Neural cell (in vitro differentiated cells): ENCODE measurements around the gene ATP8B3. TPM values are rescaled to one million over a fixed set of nuclear protein-coding genes. Genes with fewer than 3 reads are reported as not detected.

ENCODE experiments used
- H2AFZ ChIP-seq: fragments of 200-600, 300-800 bp; sonication (generic), shearing (Covaris generic); 2 replicates; pipeline ENCODE4 v1.6.0; 2014; ENCODE audit warnings: low read depth, mild to moderate bottlenecking, antibody characterized with exemption, low read length, moderate library complexity
- H3F3A ChIP-seq: fragments of 200-600 bp; shearing (Covaris generic); 2 replicates; pipeline ENCODE4 v1.6.1; 2016; ENCODE audit warnings: mild to moderate bottlenecking, moderate library complexity, mixed read lengths, antibody characterized with exemption, low read length; ENCODE audit not compliant: insufficient read depth, poor library complexity, severe bottlenecking
- H3K27ac ChIP-seq: fragments of 200-600, 300-800 bp; sonication (generic), shearing (Covaris generic); 2 replicates; pipeline ENCODE4 v1.5.1; 2014; ENCODE audit warnings: mild to moderate bottlenecking, low read length, moderate library complexity
- H3K27me3 ChIP-seq: fragments of 300-800, 200-600 bp; sonication (generic), shearing (Covaris generic); 2 replicates; pipeline ENCODE4 v1.6.0; 2014; ENCODE audit warnings: mild to moderate bottlenecking, low read depth, low read length, moderate library complexity; ENCODE audit not compliant: insufficient read depth
- H3K36me3 ChIP-seq: fragments of 300-800, 200-600 bp; sonication (generic), shearing (Covaris generic); 2 replicates; pipeline ENCODE4 v1.5.1; 2014; ENCODE audit warnings: mild to moderate bottlenecking, antibody characterized with exemption, low read length, moderate library complexity; ENCODE audit not compliant: insufficient read depth
- H3K4me2 ChIP-seq: fragments of 300-800, 200-600 bp; sonication (generic), shearing (Covaris generic); 2 replicates; pipeline ENCODE4 v1.6.0; 2014; ENCODE audit warnings: mild to moderate bottlenecking, low read length
- H3K4me3 ChIP-seq: fragments of 300-800, 200-600 bp; sonication (generic), shearing (Covaris generic); 2 replicates; pipeline ENCODE4 v1.5.1; 2014; ENCODE audit warnings: mild to moderate bottlenecking, low read length, moderate library complexity
- H3K79me2 ChIP-seq: fragments of 200-600 bp; shearing (Covaris generic); replicated peaks from 2 replicates; pipeline ENCODE4 v1.6.0; 2014; ENCODE audit warnings: mild to moderate bottlenecking, low read length, moderate library complexity; ENCODE audit not compliant: insufficient read depth
- H3K9ac ChIP-seq: fragments of 300-800, 200-600 bp; sonication (generic), shearing (Covaris generic); 2 replicates; pipeline ENCODE4 v1.6.1; 2016; ENCODE audit warnings: mild to moderate bottlenecking, low read length, mixed read lengths
- H3K9me2 ChIP-seq: fragments of 200-600 bp; shearing (Covaris generic); 2 replicates; pipeline ENCODE4 v1.6.1; 2016; ENCODE audit warnings: mild to moderate bottlenecking, low read length, mixed read lengths; ENCODE audit not compliant: insufficient read depth
- H3K9me3 ChIP-seq: fragments of 200-600, 300-800 bp; sonication (generic), shearing (Covaris generic); 2 replicates; pipeline ENCODE4 v1.6.1; 2016; ENCODE audit warnings: mild to moderate bottlenecking, mixed run types, low read length, moderate library complexity, mixed read lengths
- H4K20me1 ChIP-seq: fragments of 200-600 bp; shearing (Covaris generic); 2 replicates; pipeline ENCODE4 v1.6.1; 2016; ENCODE audit warnings: mild to moderate bottlenecking, mixed run types; ENCODE audit not compliant: insufficient read depth
- EP300 ChIP-seq: fragments of 450-650 bp; conservative IDR thresholded peaks from 2 replicates; pipeline ENCODE4 v1.6.1; 2014; ENCODE audit warnings: antibody characterized with exemption, mild to moderate bottlenecking, moderate library complexity; ENCODE audit not compliant: poor library complexity, severe bottlenecking
- EZH2 ChIP-seq: fragments of 200-600, 300-800 bp; shearing (Covaris generic), sonication (generic); IDR thresholded peaks from 2 replicates; pipeline ENCODE4 v1.6.1; 2014; ENCODE audit warnings: antibody characterized with exemption, low read length, borderline replicate concordance, mild to moderate bottlenecking; ENCODE audit not compliant: insufficient read depth, poor library complexity, severe bottlenecking
- MXI1 ChIP-seq: fragments of 450-650 bp; conservative IDR thresholded peaks from 2 replicates; pipeline ENCODE4 v1.6.1; 2014; ENCODE audit warnings: antibody characterized with exemption, mild to moderate bottlenecking; ENCODE audit not compliant: poor library complexity, severe bottlenecking
- SMC3 ChIP-seq: fragments of 450-650 bp; conservative IDR thresholded peaks from 2 replicates; pipeline ENCODE4 v1.6.1; 2014; ENCODE audit warnings: antibody characterized with exemption, mild to moderate bottlenecking, moderate library complexity; ENCODE audit not compliant: poor library complexity
- TAF1 ChIP-seq: IDR thresholded peaks from 2 replicates; pipeline ENCODE4 v1.6.1; 2012; ENCODE audit warnings: low read depth
- polyA plus RNA-seq: library from polyadenylated mRNA; depleted of rRNA; stranded (reverse); fragments of >200 nt; gene quantifications from 2 replicates; pipeline ENCODE4 v1.2.3, GENCODE V29; 2014
- TF ChIP-seq, protein P1 (sequence below): IDR thresholded peaks from 2 replicates; pipeline ENCODE4 v1.6.1; 2012; ENCODE audit warnings: borderline replicate concordance
- TF ChIP-seq, protein P2 (sequence below): fragments of 450-650 bp; IDR thresholded peaks from 2 replicates; pipeline ENCODE4 v1.5.1; 2014; ENCODE audit warnings: antibody characterized with exemption, mild to moderate bottlenecking, moderate library complexity; ENCODE audit not compliant: poor library complexity, severe bottlenecking

Gene ATP8B3
- polyA plus RNA-seq, 1 donor from 2014 or later, result 1.5 TPM

DNA sequence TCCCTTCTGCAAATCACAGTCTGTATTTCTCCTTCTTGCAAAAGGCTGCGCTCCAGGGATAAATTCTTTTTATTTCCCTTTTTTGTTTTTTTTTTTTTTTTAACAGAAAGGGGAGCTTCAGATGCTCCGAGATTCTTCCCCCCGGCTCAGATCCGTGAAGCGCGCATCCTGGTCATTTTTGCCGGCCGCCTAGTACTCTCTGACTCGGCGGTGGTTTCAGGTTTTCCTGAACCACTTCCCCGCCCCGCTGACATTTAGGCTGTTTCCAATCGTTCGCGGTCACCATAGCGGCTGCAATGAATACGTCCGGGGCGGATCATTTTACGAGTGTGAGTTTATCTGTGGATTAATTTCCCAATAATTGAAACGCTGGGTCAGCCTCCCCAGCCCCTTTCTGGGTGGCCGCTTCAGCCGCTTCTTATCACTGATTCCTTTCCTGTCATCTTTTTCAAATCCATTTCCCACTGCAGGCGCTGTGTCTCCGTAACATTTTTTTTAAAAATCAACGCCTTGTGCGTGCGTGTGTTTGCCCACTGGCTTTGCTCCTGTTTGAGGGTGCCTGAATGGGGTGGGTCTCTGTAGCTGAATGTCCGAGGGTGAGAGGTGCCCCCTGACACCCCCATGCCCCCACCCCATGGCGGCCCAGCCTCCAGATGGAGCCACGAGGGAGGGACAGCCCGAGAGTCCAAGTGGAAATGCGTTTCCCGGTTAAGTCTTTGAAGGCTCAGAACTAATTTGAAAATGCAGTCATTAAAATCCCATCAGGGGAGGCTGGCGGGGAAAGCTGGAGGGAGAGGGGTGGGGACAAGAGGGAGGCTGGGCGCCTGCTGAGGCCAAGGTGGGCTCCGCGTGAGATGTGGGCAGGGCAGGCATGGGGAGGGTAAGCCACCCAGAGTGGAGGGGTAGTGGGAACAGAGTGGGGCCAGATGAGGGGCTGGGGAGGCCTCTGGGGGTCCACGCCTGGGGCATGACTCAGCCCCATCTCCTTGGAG, 48.1 kb downstream of the ATP8B3 start:
- Histone ChIP-seq H3K79me2 (no peaks in the 10 kb centered on the region), H3K9me3 (no peaks in the 10 kb centered on the region), H3F3A (no peaks in the 10 kb centered on the region), H3K9ac (no peak overlapping the region), H4K20me1 (no peaks in the 10 kb centered on the region), H3K4me3 (no peak overlapping the region), H3K36me3 (no peaks in the 10 kb centered on the region), H3K27me3 (peaks cover 100% of the 10 kb centered on the region), H3K27ac (no peak overlapping the region), H3K9me2 (no peaks in the 10 kb centered on the region), H2AFZ (no peak overlapping the region), H3K4me2 (no peak overlapping the region)
- TF ChIP-seq, protein P1, sequence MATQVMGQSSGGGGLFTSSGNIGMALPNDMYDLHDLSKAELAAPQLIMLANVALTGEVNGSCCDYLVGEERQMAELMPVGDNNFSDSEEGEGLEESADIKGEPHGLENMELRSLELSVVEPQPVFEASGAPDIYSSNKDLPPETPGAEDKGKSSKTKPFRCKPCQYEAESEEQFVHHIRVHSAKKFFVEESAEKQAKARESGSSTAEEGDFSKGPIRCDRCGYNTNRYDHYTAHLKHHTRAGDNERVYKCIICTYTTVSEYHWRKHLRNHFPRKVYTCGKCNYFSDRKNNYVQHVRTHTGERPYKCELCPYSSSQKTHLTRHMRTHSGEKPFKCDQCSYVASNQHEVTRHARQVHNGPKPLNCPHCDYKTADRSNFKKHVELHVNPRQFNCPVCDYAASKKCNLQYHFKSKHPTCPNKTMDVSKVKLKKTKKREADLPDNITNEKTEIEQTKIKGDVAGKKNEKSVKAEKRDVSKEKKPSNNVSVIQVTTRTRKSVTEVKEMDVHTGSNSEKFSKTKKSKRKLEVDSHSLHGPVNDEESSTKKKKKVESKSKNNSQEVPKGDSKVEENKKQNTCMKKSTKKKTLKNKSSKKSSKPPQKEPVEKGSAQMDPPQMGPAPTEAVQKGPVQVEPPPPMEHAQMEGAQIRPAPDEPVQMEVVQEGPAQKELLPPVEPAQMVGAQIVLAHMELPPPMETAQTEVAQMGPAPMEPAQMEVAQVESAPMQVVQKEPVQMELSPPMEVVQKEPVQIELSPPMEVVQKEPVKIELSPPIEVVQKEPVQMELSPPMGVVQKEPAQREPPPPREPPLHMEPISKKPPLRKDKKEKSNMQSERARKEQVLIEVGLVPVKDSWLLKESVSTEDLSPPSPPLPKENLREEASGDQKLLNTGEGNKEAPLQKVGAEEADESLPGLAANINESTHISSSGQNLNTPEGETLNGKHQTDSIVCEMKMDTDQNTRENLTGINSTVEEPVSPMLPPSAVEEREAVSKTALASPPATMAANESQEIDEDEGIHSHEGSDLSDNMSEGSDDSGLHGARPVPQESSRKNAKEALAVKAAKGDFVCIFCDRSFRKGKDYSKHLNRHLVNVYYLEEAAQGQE, result no peak
- TF ChIP-seq, protein P2, sequence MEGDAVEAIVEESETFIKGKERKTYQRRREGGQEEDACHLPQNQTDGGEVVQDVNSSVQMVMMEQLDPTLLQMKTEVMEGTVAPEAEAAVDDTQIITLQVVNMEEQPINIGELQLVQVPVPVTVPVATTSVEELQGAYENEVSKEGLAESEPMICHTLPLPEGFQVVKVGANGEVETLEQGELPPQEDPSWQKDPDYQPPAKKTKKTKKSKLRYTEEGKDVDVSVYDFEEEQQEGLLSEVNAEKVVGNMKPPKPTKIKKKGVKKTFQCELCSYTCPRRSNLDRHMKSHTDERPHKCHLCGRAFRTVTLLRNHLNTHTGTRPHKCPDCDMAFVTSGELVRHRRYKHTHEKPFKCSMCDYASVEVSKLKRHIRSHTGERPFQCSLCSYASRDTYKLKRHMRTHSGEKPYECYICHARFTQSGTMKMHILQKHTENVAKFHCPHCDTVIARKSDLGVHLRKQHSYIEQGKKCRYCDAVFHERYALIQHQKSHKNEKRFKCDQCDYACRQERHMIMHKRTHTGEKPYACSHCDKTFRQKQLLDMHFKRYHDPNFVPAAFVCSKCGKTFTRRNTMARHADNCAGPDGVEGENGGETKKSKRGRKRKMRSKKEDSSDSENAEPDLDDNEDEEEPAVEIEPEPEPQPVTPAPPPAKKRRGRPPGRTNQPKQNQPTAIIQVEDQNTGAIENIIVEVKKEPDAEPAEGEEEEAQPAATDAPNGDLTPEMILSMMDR, result no peak
- TF ChIP-seq TAF1 (no peak), SMC3 (no peak), MXI1 (no peak)

GRCh38 chr19:1762243-1763117, 49.6 kb downstream of the ATP8B3 start:
- H3K9me2 ChIP-seq, result no peaks in the 10 kb centered on the region
- H3K79me2 ChIP-seq, result no peaks in the 10 kb centered on the region
- no peak overlapping the region for H2AFZ ChIP-seq
- no peaks in the 10 kb centered on the region for H3K9me3 ChIP-seq
- no peak overlapping the region for H3K4me3 ChIP-seq
- no peak overlapping the region for H3K9ac ChIP-seq
- no peaks in the 10 kb centered on the region for H3F3A ChIP-seq
- H3K36me3 ChIP-seq, result no peaks in the 10 kb centered on the region
- TF ChIP-seq TAF1, result no peak
- TF ChIP-seq EZH2, result peak; percentile 46
- no peak for TF ChIP-seq EP300
- no peaks in the 10 kb centered on the region for H4K20me1 ChIP-seq
- H3K27ac ChIP-seq, result no peak overlapping the region
- no peak overlapping the region for H3K4me2 ChIP-seq
- H3K27me3 ChIP-seq, result peaks cover 99% of the 10 kb centered on the region
